HS-5 (cell line): ENCODE results near the gene ZNF521.

ENCODE experiments used
- DNase-seq: peaks from one replicate; pipeline ENCODE4 v3.0.0-alpha.2; 2012; ENCODE audit warnings: low read depth

The ZNF521 gene

GRCh38 chr18:25075783-25076182 lies 276.2 kb downstream of the ZNF521 start:
- peak; percentile 18 for DNase-seq

GRCh38 chr18:25075331-25075730 lies 276.6 kb downstream of the ZNF521 start:
- DNase-seq: no peak

GRCh38 chr18:25074925-25075324 lies 277.0 kb downstream of the ZNF521 start:
- DNase-seq: no peak

DNA sequence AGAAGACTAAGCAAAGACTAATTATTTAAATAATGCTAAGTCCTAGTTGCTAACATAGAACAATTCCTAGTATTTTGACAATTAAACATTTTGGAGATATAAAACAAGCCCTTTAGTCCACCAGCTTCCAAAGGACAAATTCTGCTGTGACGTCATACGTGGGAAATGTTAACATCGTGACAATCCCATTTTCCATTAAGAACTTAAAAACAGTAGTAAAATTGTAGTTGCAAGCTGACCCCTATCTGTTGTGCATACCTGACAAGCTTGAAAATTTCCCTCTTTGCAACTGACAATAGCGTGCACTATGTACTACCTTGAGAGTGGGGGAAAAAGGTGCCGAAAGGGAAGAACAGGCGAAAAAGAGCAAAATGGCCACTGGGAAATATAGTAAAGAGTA lies 279.8 kb downstream of the ZNF521 start:
- no peak for DNase-seq

- no peak for DNase-seq
Observed at GRCh38 chr18:25067275-25068025, 284.5 kb downstream of the ZNF521 start.

DNA sequence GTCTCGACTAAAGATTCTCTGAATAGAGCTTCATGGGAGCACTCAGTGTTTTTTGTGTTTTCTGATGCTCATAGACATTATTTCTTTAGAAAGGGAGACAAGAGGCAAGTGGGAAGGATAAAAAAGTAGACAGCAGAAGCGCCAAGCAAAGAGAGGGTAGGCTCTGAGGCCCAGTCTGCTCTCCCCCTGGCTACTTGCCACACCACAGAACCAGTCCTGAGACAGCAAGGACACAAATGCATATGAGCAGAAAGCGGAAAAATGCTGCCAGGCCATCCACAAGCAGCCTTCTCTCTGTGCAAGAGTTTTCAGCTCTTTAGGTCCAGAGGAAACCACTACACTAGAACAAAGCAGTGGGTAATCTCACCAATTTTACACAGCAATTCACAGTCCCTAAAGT lies 285.4 kb downstream of the ZNF521 start:
- DNase-seq: no peak

- DNase-seq: no peak
Observed at GRCh38 chr18:25062720-25063119, 289.2 kb downstream of the ZNF521 start.

DNA sequence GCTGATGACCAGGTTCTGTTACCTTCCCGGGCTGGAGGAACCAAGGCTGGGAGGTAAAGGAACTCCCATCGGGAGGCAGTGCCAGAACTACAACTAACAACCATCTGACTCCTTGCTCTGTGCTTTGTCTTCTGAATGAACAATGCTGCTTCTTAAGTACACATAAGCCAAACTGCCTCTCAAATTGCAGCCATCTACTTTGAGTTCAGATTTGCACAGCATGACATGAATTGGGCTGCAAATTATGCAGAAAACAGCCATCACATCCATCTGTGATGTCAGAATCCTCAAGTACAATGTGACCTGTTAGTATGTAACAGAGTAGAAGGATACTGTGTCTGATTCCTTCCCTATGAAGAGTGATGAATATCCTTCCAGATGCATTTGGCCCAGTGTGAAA lies 290.6 kb downstream of the ZNF521 start:
- no peak for DNase-seq

DNA sequence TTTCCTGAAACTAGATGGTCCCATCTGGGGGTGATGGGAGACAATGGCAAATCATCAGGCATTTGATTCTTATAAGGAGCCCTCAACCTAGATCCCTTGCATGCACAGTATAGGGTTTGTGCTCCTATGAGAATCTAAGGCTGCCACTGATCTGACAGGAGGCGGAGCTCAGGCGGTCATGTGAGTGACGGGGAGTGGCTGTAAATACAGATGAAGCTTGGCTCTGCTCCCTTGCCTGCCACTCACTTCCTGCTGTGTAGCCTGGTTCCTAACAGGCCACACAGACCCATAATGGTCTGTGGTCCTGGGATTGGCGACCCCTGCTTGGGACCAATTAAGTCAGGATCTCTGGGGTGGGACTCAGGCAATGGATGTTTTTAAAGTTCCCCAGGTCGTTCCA lies 293.4 kb downstream of the ZNF521 start:
- no peak for DNase-seq

DNA sequence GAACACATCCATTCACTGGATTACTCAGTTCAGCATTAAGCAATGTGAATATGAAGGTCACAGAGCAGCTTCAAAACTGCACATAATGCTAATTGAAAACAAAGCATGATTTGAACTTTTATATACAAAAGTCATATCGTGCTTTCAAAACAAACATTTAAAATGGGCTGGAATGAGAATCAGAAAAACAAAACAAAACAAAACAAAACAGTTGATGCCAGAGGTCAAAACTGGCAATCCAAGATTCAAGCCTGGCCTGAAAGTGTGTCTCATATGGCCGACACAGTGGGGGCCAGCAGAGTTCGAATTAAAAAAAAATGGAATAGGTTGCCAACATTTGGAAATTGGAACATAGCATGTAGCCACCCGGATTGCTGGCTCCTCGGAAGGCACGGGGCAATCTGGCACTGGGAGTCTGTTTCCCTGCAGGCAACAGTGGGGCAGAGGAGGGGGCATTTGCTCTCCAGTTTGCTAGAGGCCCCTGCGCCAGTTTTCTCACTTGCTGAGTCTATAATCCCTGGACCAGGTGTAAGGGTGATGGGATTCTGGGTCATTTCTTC lies 294.4 kb downstream of the ZNF521 start:
- no peak for DNase-seq

DNA sequence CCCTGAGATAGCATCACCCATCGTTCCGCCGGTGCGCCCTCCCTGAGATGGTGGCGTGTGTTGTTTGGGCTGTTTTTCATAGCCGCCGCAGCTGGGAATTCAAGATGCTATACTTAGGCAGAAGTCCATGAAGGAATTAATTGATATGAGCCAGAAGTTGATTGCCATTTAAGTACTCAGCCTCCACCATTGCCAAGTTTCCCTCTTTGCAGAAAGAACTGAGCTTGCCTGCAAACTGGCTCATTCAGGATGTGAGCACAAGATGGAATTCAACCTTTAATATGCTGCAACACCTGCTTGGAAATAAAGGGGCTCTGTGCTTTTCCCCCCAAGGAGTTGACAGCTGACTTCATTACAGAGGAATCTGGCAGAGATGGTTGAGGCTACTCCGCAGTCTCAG lies 295.5 kb downstream of the ZNF521 start:
- no peak for DNase-seq

GRCh38 chr18:25055076-25055475 lies 296.9 kb downstream of the ZNF521 start:
- DNase-seq: peak; percentile 43

GRCh38 chr18:25053466-25053865 lies 298.5 kb downstream of the ZNF521 start:
- no peak for DNase-seq

DNA sequence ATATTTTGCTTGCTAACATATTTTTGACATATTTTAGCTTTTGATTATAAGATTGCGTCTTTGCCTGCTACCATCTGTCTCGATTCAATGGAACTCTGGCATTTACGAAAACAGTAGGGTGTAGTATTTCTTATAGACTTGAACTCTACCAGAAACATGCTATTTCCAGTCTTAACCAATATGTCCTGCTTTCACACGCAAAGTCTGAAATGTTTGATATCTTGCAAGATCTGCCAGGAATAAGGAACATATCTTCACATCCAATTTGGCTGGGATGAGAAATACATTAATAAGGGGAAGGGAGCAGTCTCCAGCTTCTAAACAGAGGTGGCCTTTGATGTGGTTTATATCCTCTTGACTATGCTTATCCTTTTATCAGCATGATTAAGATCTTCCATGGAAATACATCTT lies 299.4 kb downstream of the ZNF521 start:
- no peak for DNase-seq

DNA sequence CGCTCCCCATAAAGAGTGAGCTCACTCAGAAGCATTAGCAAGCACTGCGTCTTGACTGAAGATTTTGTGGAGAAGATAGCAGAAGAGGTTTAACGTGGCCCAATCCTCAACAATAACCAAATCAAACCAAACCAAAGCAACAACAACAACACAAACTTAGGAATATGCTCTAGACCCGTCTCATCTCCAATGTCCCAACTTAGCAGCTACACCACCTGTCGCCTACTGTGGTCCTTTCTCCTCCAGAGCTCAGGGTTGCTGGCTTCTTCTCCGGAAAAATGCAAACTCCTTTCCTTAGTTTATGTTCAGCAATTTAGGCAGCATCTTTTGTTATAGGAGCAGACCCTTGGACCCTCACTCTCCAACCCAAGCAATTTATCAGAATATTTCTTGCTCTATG lies 301.4 kb downstream of the ZNF521 start:
- DNase-seq: no peak

DNA sequence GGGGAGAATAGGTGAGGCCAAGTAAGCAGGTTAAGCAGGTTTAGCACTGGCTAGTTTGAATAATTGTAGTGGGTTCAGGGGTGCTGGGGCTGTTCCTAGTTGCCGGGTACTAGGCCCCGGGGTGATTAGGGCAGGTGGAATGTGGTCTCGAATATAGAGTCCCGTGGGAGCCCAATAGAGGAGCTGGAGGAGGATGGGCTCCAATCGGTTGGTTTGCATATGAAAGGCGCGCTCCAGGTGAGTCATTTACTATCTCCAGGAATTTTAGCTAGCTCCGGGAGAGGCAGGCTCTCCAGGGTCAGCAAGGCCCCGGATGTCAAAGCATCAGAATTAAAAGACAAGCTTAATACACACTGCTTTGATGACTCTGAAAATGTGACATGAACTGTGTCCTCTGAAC lies 304.0 kb downstream of the ZNF521 start:
- no peak for DNase-seq

- DNase-seq: no peak
Observed at GRCh38 chr18:25047421-25047820, 304.5 kb downstream of the ZNF521 start.

DNA sequence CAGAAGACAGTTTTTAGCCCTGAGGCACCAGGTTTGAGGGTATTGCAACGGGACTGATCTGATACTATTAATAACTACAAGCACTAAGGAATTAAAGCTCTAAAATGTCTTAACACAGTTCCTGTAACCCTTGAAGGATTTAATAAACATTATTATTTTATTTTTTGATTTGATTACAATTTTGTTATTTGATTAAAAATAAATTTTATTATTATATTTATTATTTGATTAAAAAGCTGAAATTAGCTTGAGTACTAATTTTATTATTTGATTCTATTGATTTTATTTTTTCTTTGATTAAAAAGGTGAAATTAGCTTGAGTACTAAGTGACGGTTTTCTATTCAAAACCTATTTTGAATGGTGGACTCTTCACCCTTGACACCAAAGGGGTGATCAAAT lies 307.3 kb downstream of the ZNF521 start:
- DNase-seq: no peak

GRCh38 chr18:25043104-25043503 lies 308.9 kb downstream of the ZNF521 start:
- no peak for DNase-seq

DNA sequence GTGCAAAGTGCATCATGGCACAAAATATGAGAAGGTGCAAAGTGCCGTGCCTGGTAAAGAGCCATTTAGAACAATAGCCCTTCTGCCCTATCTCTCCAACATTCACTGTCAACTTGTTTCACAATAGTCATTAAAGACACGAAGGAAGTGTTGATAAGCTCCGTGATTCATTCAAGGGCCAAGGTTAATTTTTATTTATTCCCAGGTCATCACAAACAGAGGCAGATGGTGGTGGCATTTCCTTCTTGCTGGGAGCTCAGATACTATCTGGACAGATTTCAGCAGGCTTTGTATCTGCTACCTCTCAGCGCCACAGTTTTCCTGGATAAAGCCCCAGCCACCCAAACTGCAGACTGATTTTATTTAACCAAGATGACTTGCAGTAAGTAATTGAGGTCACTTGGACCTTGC lies 309.3 kb downstream of the ZNF521 start:
- no peak for DNase-seq

GRCh38 chr18:25039781-25040180 lies 312.2 kb downstream of the ZNF521 start:
- no peak for DNase-seq

GRCh38 chr18:25038261-25038660 lies 313.7 kb downstream of the ZNF521 start:
- no peak for DNase-seq

GRCh38 chr18:25033747-25034471 lies 318.1 kb downstream of the ZNF521 start:
- no peak for DNase-seq
